Measurements from ENCODE around the gene PTPN2. TPM values are rescaled to one million over a fixed set of nuclear protein-coding genes. Genes with fewer than 3 reads are reported as not detected.
"Not testable (repeated sequence)": the region's sequence is repeated elsewhere in the genome, so short reads cannot be mapped to it uniquely, and the experiment has no call there.

The PTPN2 gene
- total RNA-seq, 1 donor from 2014 or later = 14.5 TPM

- DNase-seq (ENCODE audit: low spot score); intact Hi-C loops (cut with DNase I): not testable (repeated sequence)
Observed at GRCh38 chr18:12896784-12897333, 12.8 kb upstream of the PTPN2 start.

DNA sequence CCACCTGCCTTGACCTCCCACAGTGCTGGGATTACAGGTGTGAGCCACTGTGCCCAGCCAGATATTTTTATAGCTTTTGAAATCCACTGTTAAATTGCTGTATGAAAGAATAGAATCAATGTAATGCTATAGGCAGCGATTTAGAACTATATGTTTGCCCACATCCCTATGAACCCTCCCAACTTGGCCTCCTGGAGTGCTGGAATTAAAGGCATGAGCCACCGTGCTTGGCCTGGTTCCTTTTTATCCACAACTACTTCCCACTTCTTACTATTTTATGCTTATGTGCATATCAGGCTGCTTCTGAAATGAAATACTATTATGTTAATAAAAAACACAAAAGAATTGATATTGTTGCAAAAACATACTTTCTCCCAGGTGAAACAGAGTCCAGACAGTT lies 11.6 kb upstream of the PTPN2 start:
- DNase-seq (ENCODE audit: low spot score) = no peak
- intact Hi-C loops (cut with DNase I) = no loop called here

GRCh38 chr18:12895014-12895413 lies 11.0 kb upstream of the PTPN2 start:
- intact Hi-C loops (cut with DNase I) = no loop called here
- no peak for DNase-seq (ENCODE audit: low spot score)

GRCh38 chr18:12891561-12891960 lies 7.5 kb upstream of the PTPN2 start:
- intact Hi-C loops (cut with DNase I) = no loop called here

GRCh38 chr18:12890964-12891363 lies 6.9 kb upstream of the PTPN2 start:
- intact Hi-C loops (cut with DNase I) = no loop called here
- no peak for DNase-seq (ENCODE audit: low spot score)

More at GRCh38 chr18:12891561-12891960, 7.5 kb upstream of the PTPN2 start:
- DNase-seq (ENCODE audit: low spot score) = no peak

GRCh38 chr18:12886498-12887126 lies 2.6 kb upstream of the PTPN2 start:
- intact Hi-C loops (cut with DNase I) = no loop called here
- no peak for DNase-seq (ENCODE audit: low spot score)

- intact Hi-C loops (cut with DNase I) = no loop called here
- DNase-seq (ENCODE audit: low spot score) = no peak
Observed at GRCh38 chr18:12885500-12885899, 1.5 kb upstream of the PTPN2 start.

GRCh38 chr18:12884406-12885323 lies 628 bp upstream of the PTPN2 start:
- intact Hi-C loops (cut with DNase I) = loop anchor here (5.0 kb wide), 2 partner anchors 63 to 108 kb away; partner anchors contain the start of genes CEP192 and SEH1L
- no peak for DNase-seq (ENCODE audit: low spot score)

GRCh38 chr18:12883372-12883683 lies 709 bp downstream of the PTPN2 start:
- intact Hi-C loops (cut with DNase I) = loop anchor here (5.0 kb wide), 2 partner anchors 64 to 109 kb away; partner anchors contain the start of genes CEP192 and SEH1L
- peak; percentile 77 for DNase-seq (ENCODE audit: low spot score)

GRCh38 chr18:12882453-12883371 lies 1.3 kb downstream of the PTPN2 start:
- no peak for DNase-seq (ENCODE audit: low spot score)
- intact Hi-C loops (cut with DNase I) = loop anchor here (5.0 kb wide), 2 partner anchors 65 to 110 kb away; partner anchors contain the start of genes CEP192 and SEH1L

DNA sequence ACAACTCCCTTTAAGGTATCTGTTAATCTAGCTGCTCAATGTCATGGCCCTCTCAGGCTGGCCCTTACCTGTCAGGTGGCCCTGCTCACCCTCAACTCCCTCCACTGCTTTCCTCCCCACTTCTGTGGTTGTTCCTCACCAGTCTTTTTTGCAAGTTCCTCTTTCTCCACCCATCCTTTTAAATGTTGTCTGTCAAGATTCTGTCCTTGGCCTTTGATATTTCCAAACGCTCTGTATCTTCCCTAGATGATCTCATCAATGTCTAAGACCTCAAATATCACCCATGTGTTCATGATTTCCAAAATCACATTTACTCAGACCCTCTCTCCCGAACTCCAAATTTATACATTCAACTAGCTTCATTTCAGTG lies 3.5 kb downstream of the PTPN2 start:
- intact Hi-C loops (cut with DNase I) = loop anchor here (5.0 kb wide), 2 partner anchors 67 to 112 kb away; partner anchors contain the start of genes CEP192 and SEH1L
- no peak for DNase-seq (ENCODE audit: low spot score)

DNA sequence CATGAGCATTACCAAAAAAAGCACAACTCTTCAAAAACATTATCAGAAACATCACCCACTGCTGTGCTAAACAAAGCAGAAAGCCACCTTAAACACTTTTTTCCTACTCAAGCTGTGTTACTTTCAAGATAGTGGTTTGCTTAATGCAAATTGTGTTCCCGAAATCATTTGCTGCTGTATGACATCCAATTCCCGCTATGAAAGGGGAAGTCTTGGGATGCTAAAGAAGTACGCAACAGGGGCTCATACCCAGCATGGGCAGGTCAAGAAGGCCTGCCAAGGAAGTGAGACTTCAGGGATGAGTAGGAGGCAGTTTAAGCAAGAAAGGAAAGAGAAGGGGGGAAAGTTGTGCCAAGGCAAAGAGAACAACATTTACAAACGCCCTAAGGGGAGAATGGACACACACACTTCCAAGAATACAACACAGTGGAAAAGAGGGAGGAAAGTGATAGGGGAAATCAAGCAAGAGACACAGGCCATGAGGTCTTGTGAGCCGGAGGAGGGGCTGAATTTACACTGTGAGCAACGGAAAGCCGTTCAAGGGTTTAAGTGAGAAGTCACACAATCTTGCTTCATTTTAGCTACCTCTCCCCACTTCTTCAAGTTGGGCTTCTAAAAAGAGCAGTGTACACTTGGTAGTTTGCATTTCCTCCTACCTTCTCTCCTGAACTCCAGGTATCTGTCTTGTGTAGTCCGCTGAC lies 4.0 kb downstream of the PTPN2 start:
- DNase-seq (ENCODE audit: low spot score) = no peak
- intact Hi-C loops (cut with DNase I) = loop anchor here (5.0 kb wide), 2 partner anchors 67 to 112 kb away; partner anchors contain the start of genes CEP192 and SEH1L

DNA sequence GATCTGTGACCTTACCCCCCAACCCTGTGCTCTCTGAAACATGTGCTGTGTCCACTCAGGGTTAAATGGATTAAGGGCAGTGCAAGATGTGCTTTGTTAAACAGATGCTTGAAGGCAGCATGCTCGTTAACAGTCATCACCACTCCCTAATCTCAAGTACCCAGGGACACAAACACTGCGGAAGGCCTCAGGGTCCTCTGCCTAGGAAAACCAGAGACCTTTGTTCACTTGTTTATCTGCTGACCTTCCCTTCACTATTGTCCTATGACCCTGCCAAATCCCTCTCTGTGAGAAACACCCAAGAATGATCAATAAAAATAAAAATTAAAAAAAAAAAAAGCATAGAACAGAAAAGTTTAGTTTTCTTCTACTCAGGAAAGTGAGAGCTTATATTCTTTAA lies 9.0 kb downstream of the PTPN2 start:
- intact Hi-C loops (cut with DNase I); DNase-seq (ENCODE audit: low spot score): not testable (repeated sequence)

DNA sequence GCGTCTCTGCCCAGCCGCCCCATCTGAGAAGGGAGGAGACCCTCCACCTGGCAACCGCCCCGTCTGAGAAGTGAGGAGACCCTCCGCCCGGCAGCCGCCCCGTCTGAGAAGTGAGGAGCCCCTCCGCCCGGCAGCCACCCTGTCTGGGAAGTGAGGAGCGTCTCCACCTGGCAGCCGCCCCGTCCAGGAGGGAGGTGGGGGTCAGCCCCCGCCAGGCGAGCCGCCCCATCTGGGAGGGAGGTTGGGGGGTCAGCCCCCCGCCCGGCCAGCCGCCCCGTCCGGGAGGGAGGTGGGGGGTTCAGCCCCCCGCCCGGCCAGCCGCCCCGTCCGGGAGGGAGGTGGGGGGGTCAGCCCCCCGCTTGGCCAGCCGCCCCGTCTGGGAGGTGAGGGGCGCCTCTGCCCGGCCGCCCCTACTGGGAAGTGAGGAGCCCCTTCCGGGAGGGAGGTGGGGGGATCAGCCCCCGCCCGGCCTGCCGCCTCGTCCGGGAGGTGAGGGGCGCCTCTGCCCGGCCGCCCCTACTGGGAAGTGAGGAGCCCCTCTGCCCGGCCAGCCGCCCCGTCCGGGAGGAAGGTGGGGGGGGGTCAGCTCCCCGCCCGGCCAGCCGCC lies 10.0 kb downstream of the PTPN2 start:
- DNase-seq (ENCODE audit: low spot score); intact Hi-C loops (cut with DNase I): not testable (repeated sequence)

DNA sequence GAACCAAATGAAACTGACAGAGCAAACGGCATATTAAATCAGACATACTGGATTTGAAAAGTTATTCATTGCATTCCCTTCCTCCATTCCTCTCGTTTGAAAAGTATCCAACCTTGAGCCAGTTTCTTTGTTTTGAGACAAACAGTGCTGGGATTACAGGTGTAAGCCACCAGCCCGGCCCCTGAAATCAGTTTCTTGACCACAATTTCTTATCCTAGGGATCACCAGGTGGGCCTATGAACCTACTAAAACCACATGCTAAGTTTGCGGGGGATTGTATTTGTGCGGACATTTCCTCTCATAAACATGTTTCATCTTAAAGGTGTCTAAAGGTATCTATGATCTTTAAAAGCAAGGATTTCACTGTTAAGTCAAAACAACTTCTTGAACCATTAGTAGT lies 11.6 kb downstream of the PTPN2 start:
- DNase-seq (ENCODE audit: low spot score) = no peak
- intact Hi-C loops (cut with DNase I) = no loop called here

- no peak for DNase-seq (ENCODE audit: low spot score)
- intact Hi-C loops (cut with DNase I) = no loop called here
Observed at GRCh38 chr18:12868576-12868975, 15.5 kb downstream of the PTPN2 start.

GRCh38 chr18:12867441-12868123 lies 16.5 kb downstream of the PTPN2 start:
- DNase-seq (ENCODE audit: low spot score) = no peak
- intact Hi-C loops (cut with DNase I) = no loop called here

- intact Hi-C loops (cut with DNase I) = no loop called here
- no peak for DNase-seq (ENCODE audit: low spot score)
Observed at GRCh38 chr18:12863687-12864216, 20.3 kb downstream of the PTPN2 start.
